Parathyroid adenoma (tissue), 2 donors: ENCODE data around the gene AFF3.

Source experiments
- H2AFZ ChIP-seq: fragments of 300-600 bp; sonication (generic); one replicate; pipeline ENCODE4 v1.7.0; 2017; ENCODE audit warnings: antibody characterized with exemption, mild to moderate bottlenecking
- H3K27ac ChIP-seq: fragments of 300-600 bp; sonication (generic); one replicate; pipeline ENCODE4 v1.7.0; 2017
- H3K27me3 ChIP-seq: fragments of 300-600 bp; sonication (generic); one replicate; pipeline ENCODE4 v1.7.0; 2017; ENCODE audit warnings: low read length; ENCODE audit not compliant: control insufficient read depth, insufficient read depth
- H3K36me3 ChIP-seq: fragments of 300-600 bp; sonication (generic); one replicate; pipeline ENCODE4 v1.7.0; 2017; ENCODE audit warnings: low read length; ENCODE audit not compliant: control insufficient read depth, insufficient read depth
- H3K4me1 ChIP-seq: fragments of 300-600 bp; sonication (generic); one replicate; pipeline ENCODE4 v1.7.0; 2017; ENCODE audit warnings: control low read depth
- H3K4me2 ChIP-seq: fragments of 300-600 bp; sonication (generic); one replicate; pipeline ENCODE4 v1.7.0; 2017; ENCODE audit warnings: low read length
- H3K4me3 ChIP-seq: fragments of 300-600 bp; sonication (generic); one replicate; pipeline ENCODE4 v1.7.0; 2017; ENCODE audit warnings: low read depth, low read length
- H3K79me2 ChIP-seq: fragments of 300-600 bp; sonication (generic); one replicate; pipeline ENCODE4 v1.7.0; 2017; ENCODE audit warnings: control low read depth
- H3K9ac ChIP-seq: fragments of 300-600 bp; sonication (generic); one replicate; pipeline ENCODE4 v1.7.0; 2017; ENCODE audit warnings: mild to moderate bottlenecking
- H3K9me3 ChIP-seq: fragments of 300-600 bp; sonication (generic); one replicate; pipeline ENCODE4 v1.7.0; 2017; ENCODE audit warnings: low read length; ENCODE audit not compliant: control insufficient read depth
- TF ChIP-seq, protein P1 (sequence below): fragments of 300-600 bp; sonication (generic); IDR thresholded peaks from one replicate; pipeline ENCODE4 v1.7.0; 2017; ENCODE audit warnings: antibody characterized with exemption, mild to moderate bottlenecking
- donor health status: primary hyperparathyroidism.

Gene AFF3

DNA sequence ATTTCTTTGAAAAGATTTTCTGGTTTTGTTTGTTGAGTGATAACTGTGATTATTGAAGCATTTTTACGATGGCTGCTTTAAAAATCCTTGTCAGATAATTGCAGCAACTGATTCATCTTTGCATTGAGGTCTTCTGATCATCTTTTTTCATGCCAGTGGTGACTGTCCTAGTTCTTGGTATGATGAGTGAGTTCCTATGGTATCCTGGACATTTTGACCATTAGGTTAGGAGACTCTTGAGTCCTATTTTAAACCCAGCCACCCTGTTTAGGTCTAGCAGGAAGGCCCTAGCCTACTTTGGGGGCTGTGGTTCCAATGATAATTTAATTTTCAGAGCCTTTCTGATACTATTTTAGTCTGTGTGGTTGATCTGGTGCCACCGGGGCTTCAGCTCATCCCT, 579.9 kb downstream of the AFF3 start:
- no peaks in the 10 kb centered on the region for H3K4me1 ChIP-seq
- H3K4me3 ChIP-seq = no peak overlapping the region
- no peak overlapping the region for H3K9ac ChIP-seq
- no peak overlapping the region for H2AFZ ChIP-seq
- H3K79me2 ChIP-seq = no peaks in the 10 kb centered on the region
- TF ChIP-seq, protein P1, sequence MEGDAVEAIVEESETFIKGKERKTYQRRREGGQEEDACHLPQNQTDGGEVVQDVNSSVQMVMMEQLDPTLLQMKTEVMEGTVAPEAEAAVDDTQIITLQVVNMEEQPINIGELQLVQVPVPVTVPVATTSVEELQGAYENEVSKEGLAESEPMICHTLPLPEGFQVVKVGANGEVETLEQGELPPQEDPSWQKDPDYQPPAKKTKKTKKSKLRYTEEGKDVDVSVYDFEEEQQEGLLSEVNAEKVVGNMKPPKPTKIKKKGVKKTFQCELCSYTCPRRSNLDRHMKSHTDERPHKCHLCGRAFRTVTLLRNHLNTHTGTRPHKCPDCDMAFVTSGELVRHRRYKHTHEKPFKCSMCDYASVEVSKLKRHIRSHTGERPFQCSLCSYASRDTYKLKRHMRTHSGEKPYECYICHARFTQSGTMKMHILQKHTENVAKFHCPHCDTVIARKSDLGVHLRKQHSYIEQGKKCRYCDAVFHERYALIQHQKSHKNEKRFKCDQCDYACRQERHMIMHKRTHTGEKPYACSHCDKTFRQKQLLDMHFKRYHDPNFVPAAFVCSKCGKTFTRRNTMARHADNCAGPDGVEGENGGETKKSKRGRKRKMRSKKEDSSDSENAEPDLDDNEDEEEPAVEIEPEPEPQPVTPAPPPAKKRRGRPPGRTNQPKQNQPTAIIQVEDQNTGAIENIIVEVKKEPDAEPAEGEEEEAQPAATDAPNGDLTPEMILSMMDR = no peak
- no peaks in the 10 kb centered on the region for H3K36me3 ChIP-seq
- no peaks in the 10 kb centered on the region for H3K9me3 ChIP-seq
- H3K27ac ChIP-seq = no peak overlapping the region
- no peak overlapping the region for H3K4me2 ChIP-seq
- no peaks in the 10 kb centered on the region for H3K27me3 ChIP-seq

DNA sequence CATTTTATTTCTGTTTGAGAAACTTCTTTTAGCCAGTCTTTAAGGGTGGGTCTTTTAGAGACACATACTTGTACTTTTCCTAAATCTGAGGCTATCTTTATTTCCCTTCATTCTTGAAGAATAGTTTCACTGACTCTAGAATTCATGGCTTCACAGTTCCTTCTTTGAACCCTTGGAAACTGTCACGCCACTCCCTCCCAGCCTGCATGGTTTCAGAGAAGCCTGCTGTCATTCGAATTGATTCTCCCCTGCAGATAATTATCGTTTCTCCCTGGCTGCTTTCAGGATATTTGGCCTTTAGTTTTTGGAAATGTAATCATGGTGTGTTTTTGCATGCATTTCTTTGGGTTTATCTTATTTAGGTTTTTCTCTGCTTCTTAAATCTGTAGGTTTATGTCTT, 580.6 kb downstream of the AFF3 start:
- no peaks in the 10 kb centered on the region for H3K36me3 ChIP-seq
- no peak overlapping the region for H2AFZ ChIP-seq
- H3K79me2 ChIP-seq = no peaks in the 10 kb centered on the region
- TF ChIP-seq, protein P1 = no peak
- no peaks in the 10 kb centered on the region for H3K27me3 ChIP-seq
- H3K4me2 ChIP-seq = no peak overlapping the region
- no peak overlapping the region for H3K4me3 ChIP-seq
- no peaks in the 10 kb centered on the region for H3K9me3 ChIP-seq
- no peak overlapping the region for H3K27ac ChIP-seq
- no peak overlapping the region for H3K9ac ChIP-seq
- no peaks in the 10 kb centered on the region for H3K4me1 ChIP-seq

DNA sequence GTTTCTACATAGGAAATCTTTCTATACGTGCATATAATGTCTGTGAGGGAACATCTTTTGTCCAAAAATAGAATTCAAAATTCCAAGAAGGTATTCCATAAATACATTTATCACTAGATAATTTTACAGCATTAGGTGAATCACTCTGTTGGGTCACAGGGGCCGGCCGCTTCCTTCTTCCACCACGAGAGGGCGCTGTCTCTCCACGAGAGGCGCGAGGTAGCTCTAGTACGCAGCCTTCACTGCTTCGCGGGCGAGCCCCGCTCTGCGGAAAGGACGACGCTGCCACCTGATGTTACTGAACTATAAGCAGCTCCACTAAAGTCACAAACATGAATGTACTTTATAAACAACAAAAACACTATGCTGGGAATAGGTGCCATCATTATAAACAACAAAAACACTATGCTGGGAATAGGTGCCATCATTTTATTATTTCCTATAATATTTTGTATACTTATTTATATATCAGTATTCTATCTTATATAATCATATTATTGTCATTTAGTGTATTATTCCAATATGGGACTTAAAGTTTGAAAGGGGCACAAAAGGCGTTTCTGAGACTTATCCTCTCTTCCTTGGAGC, 583.2 kb downstream of the AFF3 start:
- no peak overlapping the region for H3K4me3 ChIP-seq
- no peak overlapping the region for H3K9ac ChIP-seq
- H3K27me3 ChIP-seq = no peaks in the 10 kb centered on the region
- no peak overlapping the region for H2AFZ ChIP-seq
- no peaks in the 10 kb centered on the region for H3K79me2 ChIP-seq
- no peaks in the 10 kb centered on the region for H3K4me1 ChIP-seq
- H3K9me3 ChIP-seq = no peaks in the 10 kb centered on the region
- H3K27ac ChIP-seq = no peak overlapping the region
- TF ChIP-seq, protein P1 = peak; percentile 98
- H3K36me3 ChIP-seq = no peaks in the 10 kb centered on the region
- no peak overlapping the region for H3K4me2 ChIP-seq

DNA sequence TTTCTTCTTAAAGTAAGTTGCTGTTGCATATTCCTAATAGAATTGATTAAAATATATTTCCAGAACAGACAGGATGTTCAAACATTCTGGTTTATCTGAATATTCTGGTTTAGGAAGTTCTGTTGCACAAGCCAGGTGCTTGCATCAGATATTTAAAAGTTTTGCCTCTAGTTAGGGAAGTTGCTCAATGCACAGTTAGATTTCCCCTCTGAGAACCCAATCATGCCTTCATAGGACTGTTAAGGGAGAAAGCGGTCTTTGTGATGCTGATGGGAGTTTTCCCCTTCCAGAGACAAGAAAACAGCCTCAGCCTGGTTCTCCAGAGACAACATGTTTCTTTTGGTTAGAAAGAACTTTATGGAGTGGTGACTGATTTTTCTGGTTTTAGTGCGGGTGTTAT, 587.0 kb downstream of the AFF3 start:
- no peaks in the 10 kb centered on the region for H3K9me3 ChIP-seq
- H3K27me3 ChIP-seq = no peaks in the 10 kb centered on the region
- no peaks in the 10 kb centered on the region for H3K79me2 ChIP-seq
- H3K4me2 ChIP-seq = no peak overlapping the region
- no peak overlapping the region for H3K27ac ChIP-seq
- no peaks in the 10 kb centered on the region for H3K4me1 ChIP-seq
- no peak overlapping the region for H2AFZ ChIP-seq
- no peaks in the 10 kb centered on the region for H3K36me3 ChIP-seq
- H3K9ac ChIP-seq = no peak overlapping the region
- TF ChIP-seq, protein P1 = no peak
- no peak overlapping the region for H3K4me3 ChIP-seq

DNA sequence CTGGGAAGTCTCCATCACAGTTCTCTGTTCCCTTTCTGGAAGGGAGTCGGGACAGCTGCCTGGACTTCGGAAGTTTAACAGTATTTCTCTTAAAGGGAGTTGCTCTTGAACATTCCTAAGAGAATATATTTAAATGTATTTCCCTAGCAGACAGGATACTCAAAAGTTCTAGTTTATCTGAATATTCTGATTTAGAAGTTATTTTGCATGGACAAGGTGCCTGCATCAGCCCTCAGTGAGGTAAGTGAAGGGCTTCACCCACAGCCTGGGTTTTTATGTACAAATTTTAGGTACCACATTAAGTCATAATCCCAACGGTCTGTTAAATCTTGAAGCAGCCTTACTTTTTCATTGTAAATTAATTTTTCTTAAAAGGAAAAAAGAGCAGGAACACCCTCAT, 587.5 kb downstream of the AFF3 start:
- no peak overlapping the region for H3K9ac ChIP-seq

More for the DNA sequence above, 587.5 kb downstream of the AFF3 start:
- Histone ChIP-seq H3K27ac (no peak overlapping the region), H3K4me3 (no peak overlapping the region), H2AFZ (no peak overlapping the region), H3K4me2 (no peak overlapping the region), H3K79me2 (no peaks in the 10 kb centered on the region), H3K36me3 (no peaks in the 10 kb centered on the region), H3K9me3 (no peaks in the 10 kb centered on the region), H3K27me3 (no peaks in the 10 kb centered on the region), H3K4me1 (no peaks in the 10 kb centered on the region)
- TF ChIP-seq, protein P1 = no peak
